PFSK-1 (cell line): Measurements from ENCODE around the gene DNAI7.

Experiments
- POLR2AphosphoS5 ChIP-seq: IDR thresholded peaks from 2 replicates; pipeline ENCODE4 v1.6.1; 2012; ENCODE audit warnings: low read depth, mild to moderate bottlenecking, control low read depth, low read length, moderate library complexity
- REST ChIP-seq, 2 experiments: IDR thresholded peaks; 2 replicates each; pipeline versions ENCODE4 v1.6.1 to v1.8.0; 2011 to 2012; ENCODE audit warnings: low read depth in 2 of 2, low read length in 2 of 2, control low read depth in 1 of 2, inconsistent platforms in 1 of 2, mild to moderate bottlenecking in 1 of 2, moderate library complexity in 1 of 2; ENCODE audit not compliant: insufficient read depth in 1 of 2
- TAF1 ChIP-seq: IDR thresholded peaks from 2 replicates; pipeline ENCODE4 v1.6.1; 2012; ENCODE audit warnings: low read length, control low read depth, borderline replicate concordance; ENCODE audit not compliant: insufficient read depth

- no peak for TF ChIP-seq REST (IDR thresholded peaks at IDR 0.05; ENCODE audit: insufficient read depth in 1 of 2, low read depth in 2 of 2, low read length in 2 of 2)
- no peak for TF ChIP-seq POLR2AphosphoS5
- TF ChIP-seq TAF1, result no peak
Measured at GRCh38 chr12:25194214-25194613, 746 bp downstream of the DNAI7 start.
